Sigmoid colon (tissue), 7 donors: ENCODE measurements around the gene CDK6. TPM values are rescaled to one million over a fixed set of nuclear protein-coding genes. Genes with fewer than 3 reads are reported as not detected.

ENCODE experiments used
- DNase-seq: peaks from one replicate; pipeline ENCODE4 v3.0.0-alpha.2; 2019
- H3K27ac ChIP-seq, 4 donors: fragments of 200-600 bp; sonication (generic); one replicate each; pipeline ENCODE4 v1.5.1; 2016 to 2019; ENCODE audit warnings: mild to moderate bottlenecking in 1 of 4
- H3K27me3 ChIP-seq, 3 donors: fragments of 200-600 bp; sonication (generic); one replicate each; pipeline ENCODE4 v1.5.1; 2019; ENCODE audit warnings: mild to moderate bottlenecking in 1 of 3
- H3K36me3 ChIP-seq, 4 donors: fragments of 200-600 bp; sonication (generic); one replicate each; pipeline ENCODE4 v1.5.1; 2016 to 2019
- H3K4me1 ChIP-seq, 4 donors: fragments of 200-600 bp; sonication (generic); one replicate each; pipeline ENCODE4 v1.5.1; 2017 to 2019
- H3K4me3 ChIP-seq, 4 donors: fragments of 200-600 bp; sonication (generic); one replicate each; pipeline ENCODE4 v1.5.1; 2017 to 2019; ENCODE audit warnings: mild to moderate bottlenecking in 2 of 4, moderate library complexity in 1 of 4
- H3K9me3 ChIP-seq, 4 donors: fragments of 200-600 bp in 3 of 4; sonication (generic) in 3 of 4; one replicate each; pipeline versions ENCODE4 v1.5.1 to v1.6.1; 2013 to 2019
- CTCF ChIP-seq, 4 experiments: fragments of 450-650 bp in 3 of 4; fragments of 200-600 bp in 1 of 4; IDR thresholded peaks; one replicate each; pipeline ENCODE4 v1.5.1; 2016 to 2019; ENCODE audit warnings: antibody characterized with exemption in 4 of 4, mild to moderate bottlenecking in 3 of 4, moderate library complexity in 2 of 4
- EP300 ChIP-seq, 4 donors: sonication (generic); formaldehyde crosslinking; IDR thresholded peaks; one replicate each; pipeline ENCODE4 v1.6.1; 2017; ENCODE audit warnings: antibody characterized with exemption in 4 of 4
- POLR2A ChIP-seq, 2 donors: fragments of 450-650 bp; IDR thresholded peaks; one replicate each; pipeline ENCODE4 v1.6.1; 2016; ENCODE audit warnings: antibody characterized with exemption in 2 of 2, mild to moderate bottlenecking in 2 of 2, moderate library complexity in 2 of 2
- POLR2AphosphoS5 ChIP-seq, 4 donors: sonication (generic); formaldehyde crosslinking; IDR thresholded peaks; one replicate each; pipeline ENCODE4 v1.6.1; 2017; ENCODE audit warnings: antibody characterized with exemption in 4 of 4
- WGBS, 2 donors: extraction: QIAGEN DNeasy Blood & Tissue Kit; methylation state at CpG; one replicate each; pipeline ENCODE4 v1.1.7; 2013; 5-methylcytosine and 5-hydroxymethylcytosine counted together
- intact Hi-C: fragments of 100-400 bp; cut with DNase I; formaldehyde crosslinking; loops from one replicate; pipeline ENCODE4 v1.15.1; 2023
- polyA plus RNA-seq, 3 donors: library from polyadenylated mRNA; stranded (reverse); fragments of 200-250 nt; gene quantifications; one replicate each; pipeline ENCODE4 v1.2.3, GENCODE V29; 2013
- total RNA-seq, 4 donors: library from RNA; depleted of rRNA; stranded (reverse); fragments of >200 nt; gene quantifications; one replicate each; pipeline ENCODE4 v1.1.0, GENCODE V29; 2016
- donor health status: healthy with polysubstance abuse.
- donor health status: Bipolar disorder and iron deficiency.
- donor health status: healthy.

CDK6 gene
- total and polyA plus RNA-seq, 7 donors, result 2.4 to 25.8 (median 13.3) TPM

- TF ChIP-seq CTCF (IDR thresholded peaks at IDR 0.05) (no peak), EP300 (IDR thresholded peaks at IDR 0.05) (no peak), POLR2A (IDR thresholded peaks at IDR 0.05) (no peak), POLR2AphosphoS5 (IDR thresholded peaks at IDR 0.05) (no peak)
- Histone ChIP-seq H3K27ac (peak overlapping the region in 2 of 4 donors; percentile 2 to 33), H3K4me3 (no peak overlapping the region), H3K9me3 (no peaks in the 10 kb centered on the region), H3K36me3 (no peaks in the 10 kb centered on the region), H3K27me3 (no peaks in the 10 kb centered on the region), H3K4me1 (peaks cover 0 to 18% (median 8%) of the 10 kb centered on the region in 4 donors)
- DNase-seq, result no peak
- intact Hi-C loops, result no loop called here
- WGBS, 2 donors, result 72 to 77% methylated on average over 4 of the region's 4 CpGs
Measured at GRCh38 chr7:92732316-92733036, 103.9 kb downstream of the CDK6 start.

GRCh38 chr7:92731335-92732063, 104.9 kb downstream of the CDK6 start:
- no peak for DNase-seq
- Histone ChIP-seq H3K27ac (peak overlapping the region in 2 of 4 donors; percentile 2 to 33), H3K9me3 (no peaks in the 10 kb centered on the region), H3K36me3 (no peaks in the 10 kb centered on the region), H3K4me3 (no peak overlapping the region), H3K4me1 (peaks cover 0 to 18% (median 8%) of the 10 kb centered on the region in 4 donors), H3K27me3 (no peaks in the 10 kb centered on the region)
- TF ChIP-seq EP300 (IDR thresholded peaks at IDR 0.05), result no peak
- TF ChIP-seq CTCF (IDR thresholded peaks at IDR 0.05), result no peak
- TF ChIP-seq POLR2A (IDR thresholded peaks at IDR 0.05), result no peak
- no peak for TF ChIP-seq POLR2AphosphoS5 (IDR thresholded peaks at IDR 0.05)
- 68 to 82% methylated on average over 2 of the region's 2 CpGs for WGBS, 2 donors
- intact Hi-C loops, result no loop called here

DNA sequence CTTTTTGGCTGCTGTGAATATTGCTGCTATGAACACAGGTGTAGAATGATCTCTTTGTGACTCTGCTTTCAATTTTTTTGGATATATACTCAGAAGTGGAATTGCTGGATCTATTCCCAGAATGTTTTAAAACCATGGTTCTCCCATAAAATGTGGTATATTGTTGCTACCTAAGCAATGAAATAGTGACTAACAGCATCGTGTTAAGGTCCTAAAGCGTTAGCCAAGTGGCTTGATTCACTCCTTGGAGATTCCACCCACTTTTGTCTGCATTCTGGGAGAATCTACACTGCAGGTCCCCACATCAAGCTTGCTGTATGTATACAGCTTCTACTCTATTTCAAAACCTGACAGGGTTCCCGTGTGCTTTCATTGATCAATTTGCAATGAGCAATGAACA, 105.6 kb downstream of the CDK6 start:
- DNase-seq, result no peak
- H3K36me3 ChIP-seq, result no peaks in the 10 kb centered on the region
- 58 to 80% methylated on average over 3 of the region's 3 CpGs for WGBS, 2 donors
- no peaks in the 10 kb centered on the region for H3K9me3 ChIP-seq
- H3K27me3 ChIP-seq, result no peaks in the 10 kb centered on the region
- TF ChIP-seq POLR2A (IDR thresholded peaks at IDR 0.05) (no peak), CTCF (IDR thresholded peaks at IDR 0.05) (no peak), EP300 (IDR thresholded peaks at IDR 0.05) (no peak), POLR2AphosphoS5 (IDR thresholded peaks at IDR 0.05) (no peak)
- no peak overlapping the region for H3K4me3 ChIP-seq
- no peak overlapping the region for H3K27ac ChIP-seq
- H3K4me1 ChIP-seq, result peaks cover 0 to 18% (median 8%) of the 10 kb centered on the region in 4 donors
- intact Hi-C loops, result no loop called here

DNA sequence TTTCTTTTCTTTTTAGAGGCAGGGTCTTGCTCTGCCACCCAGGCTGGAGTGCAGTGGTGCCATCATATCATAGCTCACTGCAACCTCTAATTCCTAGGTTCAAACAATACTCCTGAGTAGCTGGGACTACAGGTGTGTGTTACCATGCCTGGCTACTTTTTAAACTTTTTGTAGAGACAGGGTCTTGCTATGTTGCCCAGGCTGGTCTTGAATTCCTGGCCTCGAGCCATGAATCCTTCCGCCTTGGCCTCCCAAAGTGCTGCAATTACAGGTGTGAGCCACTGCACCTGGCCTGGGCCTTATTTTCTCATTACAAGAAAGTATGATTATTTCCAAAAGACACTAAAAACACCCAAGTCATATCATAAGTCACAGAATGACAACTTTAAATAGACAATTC, 106.6 kb downstream of the CDK6 start:
- intact Hi-C loops, result no loop called here
- 96 to 98% methylated on average over 2 of the region's 2 CpGs for WGBS, 2 donors

More for the DNA sequence above, 106.6 kb downstream of the CDK6 start:
- Histone ChIP-seq H3K4me1 (peaks cover 0 to 18% (median 8%) of the 10 kb centered on the region in 4 donors), H3K27me3 (no peaks in the 10 kb centered on the region), H3K9me3 (no peaks in the 10 kb centered on the region), H3K4me3 (no peak overlapping the region), H3K36me3 (peaks cover 0 to 7% (median 0%) of the 10 kb centered on the region in 4 donors), H3K27ac (no peak overlapping the region)
- DNase-seq, result no peak
- no peak for TF ChIP-seq POLR2A (IDR thresholded peaks at IDR 0.05)
- no peak for TF ChIP-seq POLR2AphosphoS5 (IDR thresholded peaks at IDR 0.05)
- TF ChIP-seq CTCF (IDR thresholded peaks at IDR 0.05), result no peak
- no peak for TF ChIP-seq EP300 (IDR thresholded peaks at IDR 0.05)
